Neural cell (in vitro differentiated cells): ENCODE measurements around the gene MTHFD2.

Experiments used
- CTCF ChIP-seq: fragments of 450-650 bp; IDR thresholded peaks from 2 replicates; pipeline ENCODE4 v1.5.1; 2014; ENCODE audit warnings: antibody characterized with exemption, mild to moderate bottlenecking, moderate library complexity; ENCODE audit not compliant: poor library complexity, severe bottlenecking
- EP300 ChIP-seq: fragments of 450-650 bp; conservative IDR thresholded peaks from 2 replicates; pipeline ENCODE4 v1.6.1; 2014; ENCODE audit warnings: antibody characterized with exemption, mild to moderate bottlenecking, moderate library complexity; ENCODE audit not compliant: poor library complexity, severe bottlenecking
- EZH2 ChIP-seq: fragments of 200-600, 300-800 bp; shearing (Covaris generic), sonication (generic); IDR thresholded peaks from 2 replicates; pipeline ENCODE4 v1.6.1; 2014; ENCODE audit warnings: antibody characterized with exemption, low read length, borderline replicate concordance, mild to moderate bottlenecking; ENCODE audit not compliant: insufficient read depth, poor library complexity, severe bottlenecking
- REST ChIP-seq: IDR thresholded peaks from 2 replicates; pipeline ENCODE4 v1.6.1; 2012; ENCODE audit warnings: borderline replicate concordance

GRCh38 chr2:74228772-74229171, 30.4 kb downstream of the MTHFD2 start:
- no peak for TF ChIP-seq CTCF
- no peak for TF ChIP-seq EP300
- no peak for TF ChIP-seq REST
- TF ChIP-seq EZH2, result no peak
